ENCODE measurements around the gene DAP3. TPM values are rescaled to one million over a fixed set of nuclear protein-coding genes. Genes with fewer than 3 reads are reported as not detected.
"Not testable (repeated sequence)": the region's sequence is repeated elsewhere in the genome, so short reads cannot be mapped to it uniquely, and the experiment has no call there.

The DAP3 gene
- polyA plus RNA-seq (ENCODE audit: insufficient read length), result 147 TPM

DNA sequence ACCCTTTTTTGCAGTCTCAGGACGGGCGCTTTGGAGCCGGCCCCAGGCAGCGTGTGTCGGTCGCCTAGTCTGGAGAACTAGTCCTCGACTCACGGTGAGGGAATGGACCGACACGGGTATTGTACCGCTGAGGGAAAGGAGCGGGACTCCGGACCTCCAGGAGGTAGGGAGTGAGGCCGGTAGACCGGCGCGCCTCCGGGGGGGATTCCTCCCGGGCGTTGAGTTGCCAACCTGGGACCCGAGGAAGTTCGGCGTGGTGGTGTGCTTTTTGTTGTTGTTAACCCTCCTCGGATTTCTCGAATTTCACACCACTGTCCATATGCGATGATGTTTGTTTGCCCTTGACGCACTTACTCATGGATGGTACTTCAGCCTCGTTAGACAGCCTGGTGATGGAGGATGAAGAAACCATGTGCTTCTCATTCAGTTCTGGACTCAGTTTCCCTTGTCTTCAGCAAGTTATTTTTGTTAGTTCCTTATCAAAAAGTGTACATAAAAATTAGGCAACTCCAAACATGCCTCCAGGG lies at the start of gene DAP3:
TSS of gene DAP3 (plus strand) at position 11 of the 527 bp plus-strand sequence. CDS start 20,689 bp downstream, outside the sequence.
- DNase-seq (ENCODE audit: low read depth), result not testable (repeated sequence)

DNA sequence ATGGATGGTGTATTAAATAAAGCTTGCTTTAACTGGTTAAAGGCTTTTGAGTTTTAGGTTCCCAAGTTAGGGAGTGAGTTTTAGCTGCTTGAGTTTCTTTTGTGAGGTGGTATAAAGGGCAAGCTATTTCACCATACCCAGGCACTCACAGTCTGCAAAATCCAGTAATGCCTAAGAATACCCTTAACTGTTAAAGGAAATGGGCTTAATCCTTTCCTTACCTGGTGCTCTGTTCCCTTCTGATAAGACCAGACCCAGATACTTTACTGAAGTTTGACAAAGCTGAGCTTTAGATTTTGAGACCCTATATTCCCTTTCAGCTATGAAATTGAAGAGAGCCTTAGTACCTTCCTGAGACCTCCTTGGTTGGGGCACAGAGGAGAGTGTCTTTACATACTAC lies 48.5 kb upstream of the DAP3 start:
- DNase-seq (ENCODE audit: low read depth), result no peak

DNA sequence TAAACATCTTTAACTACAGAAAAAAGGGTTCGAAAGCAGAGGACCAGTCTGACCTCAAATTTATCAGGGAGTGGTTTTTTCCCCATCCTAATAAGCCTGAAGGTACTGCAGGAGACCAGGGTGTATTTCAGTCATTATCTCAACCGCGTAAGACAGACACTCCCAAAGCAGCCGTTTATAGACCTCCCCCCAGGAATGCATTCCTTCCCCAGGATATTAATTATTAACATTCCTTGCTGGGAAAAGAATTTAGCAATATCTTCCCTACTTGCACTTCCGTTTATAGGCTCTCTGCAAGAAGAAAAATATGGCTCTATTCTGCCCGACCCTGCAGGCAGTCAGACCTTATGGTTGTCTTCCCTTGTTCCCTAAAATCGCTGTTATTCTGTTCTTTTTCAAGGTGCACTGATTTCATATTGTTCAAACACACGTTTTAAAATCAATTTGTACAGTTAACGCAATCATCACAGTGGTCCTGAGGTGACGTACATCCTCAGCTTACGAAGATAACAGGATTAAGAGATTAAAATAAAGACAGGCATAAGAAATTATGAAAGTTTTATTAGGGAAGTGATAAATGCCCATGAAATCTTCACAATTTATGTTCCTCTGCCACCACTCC lies 46.2 kb upstream of the DAP3 start:
- not testable (repeated sequence) for DNase-seq (ENCODE audit: low read depth)

DNA sequence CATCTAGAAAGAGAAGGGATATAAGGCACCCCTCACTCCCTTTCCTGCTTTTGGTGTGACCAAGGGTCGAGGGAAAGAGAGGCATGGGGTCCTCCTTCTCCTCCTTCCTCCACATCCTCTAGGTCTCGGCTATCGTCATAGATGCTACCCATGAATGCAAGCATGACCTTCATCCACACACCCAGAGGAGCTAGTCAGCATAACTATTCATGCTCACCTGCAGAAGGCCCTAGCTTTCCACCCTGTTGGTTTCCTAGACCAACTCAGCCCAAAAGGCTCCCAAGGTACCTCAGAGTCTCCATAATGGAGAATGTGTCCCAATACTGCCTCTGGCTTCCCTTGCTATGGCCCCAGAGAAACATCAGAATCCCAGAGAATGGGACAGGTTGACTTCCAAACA lies 45.7 kb upstream of the DAP3 start:
- DNase-seq (ENCODE audit: low read depth), result no peak

DNA sequence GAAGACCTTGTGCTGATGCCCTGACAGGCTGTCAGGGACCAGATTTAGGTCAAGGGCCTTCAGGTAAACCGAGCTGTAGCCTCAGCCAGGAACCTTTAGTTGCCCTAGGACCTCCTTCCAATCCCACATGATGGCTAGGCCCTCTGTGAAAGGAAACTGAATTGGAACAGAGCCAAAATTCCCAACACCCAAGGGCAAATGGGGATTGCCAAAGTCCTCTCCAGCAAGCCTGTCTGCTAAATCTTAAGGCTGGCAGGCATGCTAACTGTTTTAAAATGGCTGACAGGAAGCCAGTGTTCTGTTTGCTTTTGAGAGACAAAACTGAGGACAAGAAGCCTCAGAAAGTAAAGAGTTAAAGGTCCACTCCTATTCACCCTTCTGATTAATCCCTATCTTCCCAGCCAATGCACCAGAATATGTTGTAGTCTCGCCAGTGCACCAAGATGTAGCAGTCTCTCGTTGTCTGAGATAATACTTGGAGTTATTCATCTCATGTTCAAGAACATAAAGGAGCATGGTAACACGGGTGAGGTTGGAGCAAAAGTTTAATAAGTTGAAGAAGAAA lies 43.8 kb upstream of the DAP3 start:
- no peak for DNase-seq (ENCODE audit: low read depth)

DNA sequence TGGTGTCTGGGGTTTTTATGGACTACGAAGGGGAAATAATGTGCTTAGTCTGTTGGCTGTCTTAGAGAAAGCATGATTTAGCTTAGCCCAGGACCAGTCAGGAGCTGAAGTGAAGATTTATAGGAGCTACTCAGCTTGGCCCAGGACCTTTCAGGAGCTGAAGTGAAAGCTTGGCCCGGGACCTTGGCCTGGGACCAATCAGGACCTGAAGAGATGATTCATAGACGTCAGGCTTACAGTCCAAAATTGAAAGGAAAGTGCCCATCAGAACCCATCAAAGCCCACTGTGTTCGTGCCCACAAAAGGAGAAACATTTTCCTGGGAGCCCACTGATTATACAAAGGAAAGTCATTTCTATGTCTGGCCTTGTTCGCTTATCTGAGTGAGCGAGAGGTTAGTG lies 43.2 kb upstream of the DAP3 start:
- DNase-seq (ENCODE audit: low read depth), result no peak

DNA sequence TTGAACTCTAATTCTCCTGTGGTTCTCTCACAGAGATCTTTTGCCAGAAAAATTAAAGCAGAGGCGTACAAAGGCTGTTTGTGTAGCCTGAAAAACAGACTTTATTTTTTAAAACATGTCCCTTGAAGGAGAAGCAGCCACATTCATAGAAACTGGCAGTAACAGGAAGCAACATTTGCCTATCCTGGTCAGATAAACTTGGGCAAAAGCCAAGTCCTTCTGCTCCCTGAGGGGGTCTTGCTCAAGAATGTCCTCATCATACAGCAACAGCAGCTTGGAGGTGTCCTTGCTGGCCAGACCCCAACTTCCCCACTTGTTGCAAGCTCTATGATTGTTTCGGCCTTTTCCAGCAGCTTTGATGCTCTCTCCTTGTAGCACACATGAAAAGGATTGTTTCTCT lies 42.6 kb upstream of the DAP3 start:
- DNase-seq (ENCODE audit: low read depth), result no peak

DNA sequence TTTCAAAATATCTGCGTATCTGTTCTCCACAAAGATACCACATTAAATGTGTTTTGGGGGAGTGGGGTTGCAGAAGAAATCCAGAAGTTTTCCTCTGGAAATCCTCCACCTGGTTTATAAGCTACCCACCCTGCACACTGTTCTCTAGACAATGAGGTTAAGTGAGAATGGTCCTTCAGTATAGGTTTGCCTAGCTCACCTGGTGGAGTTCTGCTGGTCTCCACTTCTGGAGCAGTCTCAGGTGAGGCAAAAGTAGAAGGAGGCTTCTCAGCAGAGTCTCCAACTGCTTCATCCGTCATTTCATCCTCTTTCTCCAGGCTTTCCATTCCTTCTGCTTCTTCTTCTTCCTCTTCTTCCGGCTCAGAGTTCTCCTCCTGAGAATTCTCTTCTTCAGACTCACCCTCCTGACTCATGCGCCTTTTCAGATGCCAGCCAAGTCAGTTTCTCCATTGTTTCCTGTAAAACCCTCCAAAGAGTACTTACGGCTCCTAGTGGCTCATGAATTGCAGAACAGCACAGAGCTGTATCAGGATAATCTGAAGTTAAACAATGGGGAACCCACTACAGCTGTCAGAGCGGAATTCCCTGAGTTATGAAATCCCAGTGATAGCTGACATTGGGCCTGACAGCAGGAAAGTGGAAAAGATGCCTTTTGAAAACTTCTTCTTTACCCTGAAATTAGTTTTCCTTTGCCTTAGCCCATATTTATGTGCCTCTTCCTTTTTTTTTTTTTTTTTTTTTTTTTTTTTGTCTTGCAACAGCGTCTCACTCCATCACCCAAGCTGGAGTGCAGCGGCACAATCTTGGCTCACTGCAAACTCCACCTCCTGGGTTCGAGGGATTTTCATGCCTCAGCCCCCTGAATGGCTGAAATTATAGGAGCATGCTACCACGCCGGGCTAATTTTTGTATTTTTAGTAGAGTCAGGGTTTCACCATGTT lies 40.4 kb upstream of the DAP3 start:
- DNase-seq (ENCODE audit: low read depth), result peak; percentile 14

DNA sequence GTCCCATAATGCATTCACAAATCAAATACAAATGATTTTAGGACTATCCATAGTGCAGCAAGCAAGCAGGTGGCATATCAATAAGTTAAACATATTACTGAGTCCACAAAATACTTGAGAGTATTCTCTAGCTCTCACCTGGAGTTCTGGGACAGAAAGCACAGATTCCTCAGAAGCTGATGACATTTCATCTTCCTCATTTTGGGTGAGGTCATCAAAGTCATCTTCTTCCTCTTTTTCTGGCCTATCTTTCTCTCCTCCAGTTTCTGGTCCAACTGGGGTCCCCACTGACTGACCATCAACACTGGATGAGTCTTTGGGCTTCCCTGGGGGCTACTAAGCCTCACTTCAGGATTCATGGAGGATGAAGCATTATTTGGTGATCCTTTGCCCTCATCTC lies 39.2 kb upstream of the DAP3 start:
- no peak for DNase-seq (ENCODE audit: low read depth)

DNA sequence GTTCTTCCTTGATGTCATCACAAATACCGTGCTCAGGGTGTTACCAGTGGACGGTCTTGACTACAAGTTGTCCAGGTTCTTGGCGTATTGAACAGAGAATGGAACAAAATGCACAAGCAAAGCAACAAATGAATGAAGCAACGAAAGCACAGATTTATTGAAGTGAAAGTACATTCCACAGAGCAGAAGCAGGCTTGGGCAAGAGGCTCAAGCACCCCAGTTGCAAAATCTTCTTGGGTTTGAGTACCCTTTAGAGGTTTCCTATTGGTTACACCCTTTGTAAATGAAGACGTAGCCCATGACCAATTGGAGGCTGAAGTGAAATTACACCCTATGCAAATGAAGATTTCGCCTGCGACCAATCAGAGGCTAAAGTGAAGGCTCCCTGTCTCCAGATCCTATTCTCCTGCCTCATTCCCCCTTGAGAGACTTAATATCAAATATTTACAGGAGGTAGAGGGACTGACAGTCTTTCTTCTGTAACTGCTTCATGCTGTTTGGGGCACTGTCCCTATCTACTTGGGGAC lies 38.6 kb upstream of the DAP3 start:
- no peak for DNase-seq (ENCODE audit: low read depth)

DNA sequence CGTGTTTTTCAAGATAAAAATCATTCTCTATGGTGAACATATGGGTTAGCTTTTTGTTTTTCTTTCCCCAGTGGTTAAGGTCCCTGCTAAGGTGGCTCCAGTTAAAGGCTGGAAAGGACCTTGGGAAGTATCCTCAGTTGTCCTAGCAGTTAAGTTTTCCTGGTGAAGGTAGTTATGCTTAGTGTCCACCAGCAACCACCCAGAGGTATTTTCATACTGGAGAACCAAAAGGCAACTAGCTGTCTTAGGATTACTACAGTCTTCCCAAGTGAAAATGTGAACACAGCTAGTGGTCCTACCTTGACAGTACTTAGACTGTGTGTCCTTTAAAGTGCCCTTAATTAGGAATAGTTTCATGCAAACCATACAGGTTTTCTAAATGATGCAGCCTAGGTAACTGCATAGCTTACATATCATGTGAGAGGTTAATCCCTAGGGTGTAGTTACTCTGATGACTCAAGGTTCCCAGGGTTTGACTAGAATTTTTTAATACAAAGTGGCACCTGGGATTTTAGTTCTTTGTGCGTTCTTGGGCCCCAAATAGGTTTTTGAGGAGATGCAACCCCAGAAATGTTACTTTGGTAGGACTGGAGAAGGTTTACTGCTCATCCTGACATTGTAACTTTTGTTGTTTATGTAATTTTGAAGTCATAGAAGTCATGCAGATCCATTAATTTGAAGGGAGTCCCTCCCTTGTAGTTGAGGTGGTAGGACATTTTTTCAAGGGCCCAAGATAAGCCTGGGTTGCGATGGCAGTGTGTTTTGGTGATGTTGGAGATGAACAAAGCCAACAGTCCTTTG lies 36.8 kb upstream of the DAP3 start:
- DNase-seq (ENCODE audit: low read depth), result no peak

DNA sequence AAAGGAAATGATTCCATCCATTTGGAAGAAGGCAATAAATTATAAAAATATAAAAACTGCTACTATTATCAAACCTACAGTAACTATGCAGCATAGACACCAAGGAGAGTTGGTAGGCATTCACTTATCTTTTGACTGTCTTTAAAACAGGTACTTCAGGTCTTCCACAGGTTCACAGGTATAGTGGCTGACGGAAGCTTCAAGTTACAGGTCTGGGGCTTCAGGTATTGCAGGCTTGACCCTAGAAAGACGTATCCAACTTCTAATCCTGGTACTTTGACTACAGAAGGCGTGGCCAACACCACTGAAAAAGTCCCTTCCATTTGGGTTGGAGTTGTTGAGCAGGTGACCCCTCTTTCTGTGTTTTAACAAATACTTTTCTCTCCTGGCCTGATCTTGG lies 35.9 kb upstream of the DAP3 start:
- DNase-seq (ENCODE audit: low read depth), result no peak

DNA sequence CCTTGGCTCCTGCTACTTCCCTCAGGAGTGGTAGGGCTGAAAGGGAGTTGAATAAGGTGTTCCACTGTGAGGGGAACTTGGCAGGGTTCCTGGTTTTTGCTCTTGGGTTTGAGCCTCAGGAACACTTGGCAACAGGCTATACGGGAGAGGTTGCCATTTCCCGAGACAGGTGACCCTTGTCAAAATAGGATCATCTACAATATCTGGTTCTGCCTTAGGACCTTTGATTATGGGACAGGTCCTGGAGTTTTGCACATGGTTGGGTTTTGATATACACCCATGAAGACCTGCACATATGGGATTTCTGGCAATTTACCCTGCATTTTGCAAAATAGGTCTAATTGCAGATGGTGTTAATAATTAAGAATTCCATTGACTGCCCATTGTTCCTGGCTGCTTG lies 31.4 kb upstream of the DAP3 start:
- no peak for DNase-seq (ENCODE audit: low read depth)

DNA sequence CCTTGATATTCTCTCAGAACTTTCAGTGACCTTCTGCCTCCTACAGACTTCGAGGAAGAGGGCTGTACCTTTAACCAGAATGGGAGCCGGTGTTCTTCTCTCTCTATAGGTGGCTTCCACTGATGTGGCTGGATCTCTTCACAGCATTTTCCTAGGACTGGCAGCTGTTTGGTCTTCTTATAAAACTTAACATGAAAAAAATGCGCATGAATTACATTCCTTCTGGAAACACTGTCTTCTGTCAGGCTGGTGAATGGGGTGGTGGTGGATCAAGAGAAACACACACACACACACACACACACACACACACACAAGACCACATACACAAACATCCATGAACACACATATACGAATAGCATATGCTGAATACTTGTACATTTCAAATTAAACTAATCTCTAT lies 27.7 kb upstream of the DAP3 start:
- not testable (repeated sequence) for DNase-seq (ENCODE audit: low read depth)

DNA sequence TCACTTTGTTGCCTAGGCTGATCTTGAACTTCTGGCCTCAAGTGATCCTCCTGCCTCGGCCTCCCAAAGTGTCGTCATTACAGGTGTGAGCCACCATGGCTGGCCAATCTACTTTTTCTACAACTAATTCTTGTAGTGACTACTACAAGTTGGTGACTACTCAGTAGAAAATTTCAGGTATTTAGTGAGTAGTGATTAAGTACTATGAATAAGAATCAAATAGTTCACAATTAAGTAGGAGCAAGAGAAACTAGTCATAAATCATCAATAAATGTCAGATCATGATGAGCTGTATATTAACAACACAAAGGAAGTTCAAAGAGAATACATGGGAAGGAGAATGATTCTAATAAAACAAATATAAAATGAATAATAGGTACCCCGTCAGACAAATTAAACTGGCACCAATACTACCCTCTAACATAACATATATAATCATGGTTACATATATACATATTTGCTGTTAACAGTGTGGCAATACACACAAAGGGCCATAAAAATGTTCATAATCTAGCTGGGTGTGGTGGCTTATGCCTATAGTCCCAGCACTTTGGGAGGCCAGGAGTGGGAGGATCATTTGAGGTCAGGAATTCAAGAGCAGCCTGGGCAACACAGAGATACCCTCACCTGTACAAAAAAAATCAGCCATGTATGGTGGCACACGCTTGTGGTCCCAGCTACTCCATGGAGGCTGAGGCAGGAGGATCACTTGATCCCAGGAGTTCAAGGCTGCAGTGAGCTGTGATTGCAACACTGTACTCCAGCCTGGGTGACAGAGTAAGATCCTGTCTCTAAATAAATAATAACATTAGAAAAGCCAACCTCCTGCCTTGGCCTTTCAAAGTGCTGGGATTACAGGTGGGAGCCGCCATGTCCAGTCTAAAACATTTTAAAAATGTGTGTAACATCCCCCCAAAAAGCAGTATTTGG lies 19.4 kb upstream of the DAP3 start:
- no peak for DNase-seq (ENCODE audit: low read depth)

DNA sequence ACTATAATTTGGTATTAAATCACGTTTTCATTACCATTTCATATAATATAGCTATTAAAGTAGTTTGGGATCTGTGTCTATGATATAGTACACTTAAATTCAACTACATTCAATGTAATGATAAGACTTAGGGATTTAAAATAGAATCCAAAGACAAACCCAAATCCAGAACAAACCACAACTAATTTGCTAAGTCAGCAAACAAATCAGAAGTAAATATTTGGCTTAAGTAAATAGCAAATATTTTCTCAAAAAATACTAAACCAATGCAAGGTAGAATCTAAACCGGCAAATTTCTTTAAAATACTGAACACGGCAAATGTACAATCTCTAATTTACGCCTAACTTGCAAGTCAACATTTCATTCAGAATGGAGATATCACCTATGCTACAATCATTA lies 17.1 kb upstream of the DAP3 start:
- no peak for DNase-seq (ENCODE audit: low read depth)

DNA sequence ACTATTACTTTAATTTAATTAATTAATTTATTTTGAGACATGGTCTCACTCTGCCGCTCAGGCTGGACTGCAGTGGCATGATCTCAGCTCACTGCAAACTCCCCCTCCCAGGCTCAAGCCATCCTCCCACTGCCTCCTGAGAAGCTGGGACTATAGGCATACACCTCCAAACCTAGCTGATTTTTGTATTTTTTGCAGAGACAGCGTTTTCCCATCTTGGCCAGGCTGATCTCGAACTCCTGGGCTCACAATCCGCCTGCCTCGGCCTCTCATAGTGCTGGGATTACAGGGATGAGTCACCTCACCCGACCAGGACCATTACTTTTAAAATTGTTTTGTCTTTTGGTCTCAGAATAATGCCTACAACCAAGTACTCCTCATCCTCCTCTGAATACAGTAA lies 15.9 kb upstream of the DAP3 start:
- DNase-seq (ENCODE audit: low read depth), result no peak

DNA sequence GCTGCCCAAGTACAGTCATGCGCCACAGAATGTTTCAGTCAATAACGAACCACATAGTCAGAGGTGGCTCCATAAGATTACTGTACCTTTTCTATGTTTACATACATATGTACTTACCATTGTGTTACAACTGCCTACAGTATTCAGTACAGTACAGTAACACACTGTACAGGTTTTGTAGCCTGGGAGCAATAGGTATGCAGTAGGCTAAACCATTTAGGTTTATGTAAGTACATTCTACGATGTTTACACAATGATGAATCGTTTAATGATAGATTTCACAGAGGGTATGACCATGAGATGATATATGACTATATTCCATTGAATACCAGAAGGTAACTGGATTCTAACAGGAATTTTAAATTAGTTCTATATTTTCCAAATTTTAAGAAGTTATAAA lies 10.9 kb upstream of the DAP3 start:
- DNase-seq (ENCODE audit: low read depth), result no peak

DNA sequence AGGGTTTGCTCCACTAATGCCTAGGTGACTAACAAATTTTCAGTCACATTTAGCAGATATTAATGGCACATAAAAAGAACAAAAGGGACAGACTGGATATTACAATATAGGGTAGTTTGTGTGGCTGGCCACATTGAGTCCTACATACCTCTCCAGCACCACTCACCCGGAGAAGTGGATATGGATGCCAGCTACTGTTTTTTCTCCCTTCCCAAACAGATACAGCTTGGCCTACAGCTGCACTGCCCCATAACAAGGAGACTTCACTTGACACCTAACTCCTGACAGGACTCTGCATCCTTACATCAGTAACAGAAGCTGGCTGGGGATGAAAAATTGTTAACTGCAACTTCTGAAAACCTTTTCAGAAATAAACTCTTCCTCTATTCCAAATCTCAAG lies 9.9 kb upstream of the DAP3 start:
- DNase-seq (ENCODE audit: low read depth), result not testable (repeated sequence)

DNA sequence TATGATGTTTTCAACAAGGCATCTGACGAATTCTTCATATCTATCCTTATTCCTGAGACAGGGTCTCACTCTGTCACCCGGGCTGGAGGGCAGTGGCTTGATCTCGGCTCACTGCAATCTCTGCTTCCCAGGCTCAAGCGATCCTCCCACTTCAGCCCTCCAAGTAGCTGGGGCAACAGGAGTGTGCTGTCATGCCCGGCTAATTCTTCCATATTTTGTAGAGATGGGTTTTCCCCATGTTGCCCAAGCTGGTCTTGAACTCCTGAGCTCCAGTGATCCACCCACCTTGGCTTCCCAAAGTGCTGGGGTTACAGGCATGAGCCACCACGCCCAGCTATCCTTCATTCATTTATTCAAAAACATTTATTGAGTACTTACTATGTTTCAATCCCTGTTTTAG lies 8.4 kb upstream of the DAP3 start:
- no peak for DNase-seq (ENCODE audit: low read depth)

All from forelimb muscle (tissue), 1 donor.